MM.1S (cell line): Measurements from ENCODE around the gene PTH1R.

ENCODE experiments used
- DNase-seq: peaks from one replicate; pipeline ENCODE4 v3.0.0-alpha.2; 2015
- H2AFZ ChIP-seq: fragments of 300-600 bp; sonication (generic); 2 replicates; pipeline ENCODE4 v1.6.0; 2016; ENCODE audit warnings: antibody characterized with exemption, low read length
- H3F3A ChIP-seq: fragments of 300-600 bp; sonication (generic); 2 replicates; pipeline ENCODE4 v1.6.1; 2016; ENCODE audit warnings: mild to moderate bottlenecking, antibody characterized with exemption, low read length, moderate library complexity, mixed read lengths; ENCODE audit not compliant: insufficient read depth
- H3K27ac ChIP-seq: fragments of 300-600 bp; sonication (generic); 2 replicates; pipeline ENCODE4 v1.5.1; 2016; ENCODE audit warnings: mild to moderate bottlenecking, low read length
- H3K27me3 ChIP-seq: fragments of 300-600 bp; sonication (generic); replicated peaks from 2 replicates; pipeline ENCODE4 v1.6.0; 2016; ENCODE audit warnings: low read length; ENCODE audit not compliant: insufficient read depth
- H3K36me3 ChIP-seq: fragments of 300-600 bp; sonication (generic); replicated peaks from 2 replicates; pipeline ENCODE4 v1.6.1; 2016; ENCODE audit warnings: mild to moderate bottlenecking, low read length, mixed read lengths; ENCODE audit not compliant: insufficient read depth
- H3K4me1 ChIP-seq: fragments of 300-600 bp; sonication (generic); 2 replicates; pipeline ENCODE4 v1.6.1; 2016; ENCODE audit warnings: low read length, mixed read lengths
- H3K4me2 ChIP-seq: fragments of 300-600 bp; sonication (generic); 2 replicates; pipeline ENCODE4 v1.6.0; 2016; ENCODE audit warnings: low read depth, low read length
- H3K4me3 ChIP-seq: fragments of 300-600 bp; sonication (generic); 2 replicates; pipeline ENCODE4 v1.5.1; 2016; ENCODE audit warnings: low read length, mixed read lengths
- H3K79me2 ChIP-seq: fragments of 300-600 bp; sonication (generic); 2 replicates; pipeline ENCODE4 v1.6.1; 2016; ENCODE audit warnings: mixed run types, low read length, mixed read lengths
- H3K9ac ChIP-seq: fragments of 300-600 bp; sonication (generic); 2 replicates; pipeline ENCODE4 v1.6.1; 2016; ENCODE audit warnings: low read length, mixed read lengths
- H3K9me2 ChIP-seq: fragments of 300-600 bp; sonication (generic); replicated peaks from 2 replicates; pipeline ENCODE4 v1.6.1; 2016; ENCODE audit warnings: mild to moderate bottlenecking, low read length, mixed read lengths; ENCODE audit not compliant: insufficient read depth
- H3K9me3 ChIP-seq: fragments of 300-600 bp; sonication (generic); replicated peaks from 2 replicates; pipeline ENCODE4 v1.6.1; 2016; ENCODE audit warnings: mild to moderate bottlenecking, low read length, mixed read lengths; ENCODE audit not compliant: insufficient read depth
- H4K20me1 ChIP-seq: fragments of 300-600 bp; sonication (generic); 2 replicates; pipeline ENCODE4 v1.6.1; 2016; ENCODE audit warnings: mild to moderate bottlenecking, low read length, moderate library complexity, mixed read lengths; ENCODE audit not compliant: insufficient read depth
- EZH2 ChIP-seq: fragments of 300-600 bp; sonication (generic); optimal IDR thresholded peaks from 2 replicates; pipeline ENCODE3; 2017; ENCODE audit warnings: low read depth, mild to moderate bottlenecking, antibody characterized with exemption, low read length, mixed read lengths
- EZH2phosphoT487 ChIP-seq: fragments of 300-600 bp; sonication (generic); IDR thresholded peaks from 2 replicates; pipeline ENCODE4 v1.6.1; 2018; ENCODE audit warnings: antibody characterized with exemption, low read length
- TF ChIP-seq, protein P1 (sequence below): fragments of 300-600 bp; sonication (generic); IDR thresholded peaks from 2 replicates; pipeline ENCODE4 v1.5.1; 2016; ENCODE audit warnings: antibody characterized with exemption, low read length, mixed read lengths

The PTH1R gene

DNA sequence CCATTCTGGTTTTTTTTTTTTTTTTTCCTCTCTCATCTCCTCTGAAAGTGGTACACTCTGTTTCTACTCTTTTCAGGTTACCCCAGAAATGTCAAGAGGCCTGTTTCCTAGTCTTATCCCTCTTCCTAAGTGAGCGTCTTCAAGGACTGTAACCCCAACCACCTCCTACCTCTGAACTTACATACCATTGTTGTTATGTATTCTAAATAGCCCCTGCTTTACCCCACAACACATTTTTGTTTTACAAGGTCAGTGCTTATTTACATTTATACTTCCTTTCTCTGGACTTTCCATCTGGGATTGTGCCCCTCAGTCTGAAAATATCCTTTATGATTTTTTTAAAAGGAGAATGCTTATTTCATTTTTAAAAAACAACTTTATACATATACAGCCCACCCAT lies 38.8 kb downstream of the PTH1R start:
- Histone ChIP-seq H3K79me2 (no peaks in the 10 kb centered on the region), H2AFZ (no peak overlapping the region), H3K27ac (no peak overlapping the region), H3K9me3 (no peaks in the 10 kb centered on the region), H4K20me1 (no peaks in the 10 kb centered on the region), H3K4me3 (no peak overlapping the region), H3F3A (no peaks in the 10 kb centered on the region), H3K9me2 (no peaks in the 10 kb centered on the region), H3K36me3 (no peaks in the 10 kb centered on the region), H3K27me3 (no peaks in the 10 kb centered on the region), H3K9ac (no peak overlapping the region), H3K4me2 (no peak overlapping the region), H3K4me1 (0 out of 2 replicates have a peak, but pooled peaks cover 3% of the 10 kb centered on the region)
- DNase-seq, result no peak
- TF ChIP-seq, protein P1, sequence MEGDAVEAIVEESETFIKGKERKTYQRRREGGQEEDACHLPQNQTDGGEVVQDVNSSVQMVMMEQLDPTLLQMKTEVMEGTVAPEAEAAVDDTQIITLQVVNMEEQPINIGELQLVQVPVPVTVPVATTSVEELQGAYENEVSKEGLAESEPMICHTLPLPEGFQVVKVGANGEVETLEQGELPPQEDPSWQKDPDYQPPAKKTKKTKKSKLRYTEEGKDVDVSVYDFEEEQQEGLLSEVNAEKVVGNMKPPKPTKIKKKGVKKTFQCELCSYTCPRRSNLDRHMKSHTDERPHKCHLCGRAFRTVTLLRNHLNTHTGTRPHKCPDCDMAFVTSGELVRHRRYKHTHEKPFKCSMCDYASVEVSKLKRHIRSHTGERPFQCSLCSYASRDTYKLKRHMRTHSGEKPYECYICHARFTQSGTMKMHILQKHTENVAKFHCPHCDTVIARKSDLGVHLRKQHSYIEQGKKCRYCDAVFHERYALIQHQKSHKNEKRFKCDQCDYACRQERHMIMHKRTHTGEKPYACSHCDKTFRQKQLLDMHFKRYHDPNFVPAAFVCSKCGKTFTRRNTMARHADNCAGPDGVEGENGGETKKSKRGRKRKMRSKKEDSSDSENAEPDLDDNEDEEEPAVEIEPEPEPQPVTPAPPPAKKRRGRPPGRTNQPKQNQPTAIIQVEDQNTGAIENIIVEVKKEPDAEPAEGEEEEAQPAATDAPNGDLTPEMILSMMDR, result no peak
- no peak for TF ChIP-seq EZH2phosphoT487
- no peak for TF ChIP-seq EZH2

DNA sequence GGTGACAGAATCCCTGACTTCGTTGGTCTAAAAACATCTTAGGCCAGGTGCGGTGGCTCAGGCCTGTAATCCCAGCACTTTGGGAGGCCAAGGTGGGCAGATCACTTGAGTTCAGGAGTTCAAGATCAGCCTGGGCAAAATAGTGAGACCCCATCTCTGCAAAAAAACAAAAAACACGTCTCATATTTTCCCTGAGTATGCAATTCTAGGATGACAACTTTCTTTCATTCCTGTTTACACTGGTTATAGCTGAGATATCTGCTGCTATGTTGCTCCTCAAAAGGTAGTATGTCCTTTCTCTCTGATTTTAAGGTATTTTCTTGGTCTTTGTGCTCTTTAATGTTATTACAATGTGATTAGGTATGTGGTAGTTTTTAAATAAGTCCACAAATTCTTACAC lies 39.3 kb downstream of the PTH1R start:
- Histone ChIP-seq H3K36me3 (no peaks in the 10 kb centered on the region), H3K27ac (no peak overlapping the region), H3K4me1 (0 out of 2 replicates have a peak, but pooled peaks cover 3% of the 10 kb centered on the region)

DNA sequence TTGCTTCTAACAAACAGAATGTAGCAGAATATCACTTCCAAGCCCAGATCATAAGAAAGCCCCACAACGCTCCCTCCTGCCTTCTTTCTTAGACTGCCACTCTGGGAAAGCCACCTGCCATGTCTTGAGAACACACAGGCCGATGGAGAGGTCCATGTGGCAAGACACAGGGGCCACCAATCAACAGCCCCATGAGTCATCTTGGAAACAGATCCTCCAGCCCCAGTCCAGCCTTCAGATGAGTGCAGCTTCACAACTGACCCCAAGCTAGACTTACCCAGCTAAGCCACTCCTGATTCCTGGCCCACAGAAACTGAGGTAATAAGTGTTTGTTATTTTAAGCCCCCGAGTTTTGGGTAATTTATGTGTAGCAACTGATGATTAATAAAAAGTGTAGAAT lies 39.7 kb downstream of the PTH1R start:
- no peak overlapping the region for H3K27ac ChIP-seq
- H3K27me3 ChIP-seq, result no peaks in the 10 kb centered on the region
- H3K4me1 ChIP-seq, result 0 out of 2 replicates have a peak, but pooled peaks cover 3% of the 10 kb centered on the region
- no peaks in the 10 kb centered on the region for H3K9me3 ChIP-seq
- no peak for DNase-seq
- no peaks in the 10 kb centered on the region for H3F3A ChIP-seq
- no peaks in the 10 kb centered on the region for H3K9me2 ChIP-seq
- no peak overlapping the region for H3K4me2 ChIP-seq
- no peaks in the 10 kb centered on the region for H3K79me2 ChIP-seq
- H3K36me3 ChIP-seq, result no peaks in the 10 kb centered on the region
- no peak overlapping the region for H3K4me3 ChIP-seq
- TF ChIP-seq, protein P1, result no peak
- TF ChIP-seq EZH2phosphoT487, result no peak
- TF ChIP-seq EZH2, result no peak
- no peak overlapping the region for H2AFZ ChIP-seq
- no peaks in the 10 kb centered on the region for H4K20me1 ChIP-seq
- H3K9ac ChIP-seq, result no peak overlapping the region

More for the DNA sequence above, 39.3 kb downstream of the PTH1R start:
- H3F3A ChIP-seq, result no peaks in the 10 kb centered on the region
- H3K9me3 ChIP-seq, result no peaks in the 10 kb centered on the region
- H3K9ac ChIP-seq, result no peak overlapping the region
- no peaks in the 10 kb centered on the region for H3K9me2 ChIP-seq
- no peak for TF ChIP-seq EZH2
- no peak for TF ChIP-seq EZH2phosphoT487
- TF ChIP-seq, protein P1, result no peak
- no peaks in the 10 kb centered on the region for H4K20me1 ChIP-seq
- no peaks in the 10 kb centered on the region for H3K27me3 ChIP-seq
- no peak overlapping the region for H3K4me3 ChIP-seq
- no peak overlapping the region for H3K4me2 ChIP-seq
- DNase-seq, result no peak
- H3K79me2 ChIP-seq, result no peaks in the 10 kb centered on the region
- no peak overlapping the region for H2AFZ ChIP-seq
